Activated B cell treated with CpG ODN at 0.5 μM for 24 hours (primary cell): ENCODE data around the gene FAS. TPM values are rescaled to one million over a fixed set of nuclear protein-coding genes. Genes with fewer than 3 reads are reported as not detected.
A peak's percentile ranks its signal among the peaks of the same experiment; 100 is the strongest.

Experiments used
- ATAC-seq: fragments of 200-7000 bp; cut with Tn5 transposase; one replicate; pipeline ENCODE4 v1.10.0; 2021; ENCODE audit warnings: low read depth, mild to moderate bottlenecking, moderate library complexity
- CTCF ChIA-PET: fragments of 350-600 bp; sonication (Branson Sonifier 250); formaldehyde crosslinking; loops from one replicate; lab custom pipeline; 2021; ENCODE audit warnings: antibody characterized with exemption; lab: Charles Lee
- POLR2A ChIA-PET: fragments of 350-600 bp; sonication (Branson Sonifier 250); formaldehyde crosslinking; loops from one replicate; lab custom pipeline; 2021; ENCODE audit warnings: antibody characterized with exemption; lab: Charles Lee
- DNase-seq: peaks from one replicate; pipeline ENCODE4 v3.0.0; 2022
- H3K27ac Mint-ChIP-seq: one replicate; pipeline ENCODE4 v1.8.0; 2020; ENCODE audit warnings: mixed read lengths
- H3K27me3 Mint-ChIP-seq: one replicate; pipeline ENCODE4 v1.8.0; 2021; ENCODE audit warnings: mixed read lengths
- H3K36me3 Mint-ChIP-seq: one replicate; pipeline ENCODE4 v1.8.0; 2021; ENCODE audit warnings: low read depth, mixed read lengths
- H3K4me1 Mint-ChIP-seq: one replicate; pipeline ENCODE4 v1.8.0; 2021; ENCODE audit warnings: mixed read lengths
- H3K4me3 Mint-ChIP-seq: one replicate; pipeline ENCODE4 v1.8.0; 2020; ENCODE audit warnings: mild to moderate bottlenecking, mixed read lengths
- H3K9me3 Mint-ChIP-seq: one replicate; pipeline ENCODE4 v1.8.0; 2020; ENCODE audit warnings: mixed read lengths
- CTCF ChIP-seq: fragments of 200-600 bp; IDR thresholded peaks from one replicate; pipeline ENCODE4 v1.8.0; 2022; ENCODE audit warnings: antibody characterized with exemption, mild to moderate bottlenecking
- intact Hi-C: fragments of 100-400 bp; cut with micrococcal nuclease; formaldehyde crosslinking; loops from one replicate; pipeline ENCODE4 v1.15.1; 2024
- total RNA-seq: library from RNA; stranded (reverse); gene quantifications from 2 replicates; pipeline ENCODE4 v1.2.3, GENCODE V29; 2022

FAS gene
- total RNA-seq, result 18.2 and 22.6 TPM in 2 replicates

GRCh38 chr10:88990384-88991160, at the start of gene FAS:
FAS (plus strand) TSS chr10:88990798; CDS start chr10:88990877, 79 bp downstream.
- H3K9me3 Mint-ChIP-seq, result peaks cover 3% of the 10 kb centered on the region
- H3K4me1 Mint-ChIP-seq, result peaks cover 53% of the 10 kb centered on the region
- H3K4me3 Mint-ChIP-seq, result peak within 1 kb of the TSS; percentile 95

GRCh38 chr10:88941026-88941425, 49.6 kb upstream of the FAS start:
- TF ChIP-seq CTCF, result no peak
- H3K4me3 Mint-ChIP-seq, result no peak overlapping the region
- POLR2A ChIA-PET, result no interaction called here
- peaks cover 24% of the 10 kb centered on the region for H3K36me3 Mint-ChIP-seq
- no peak overlapping the region for H3K27ac Mint-ChIP-seq
- H3K27me3 Mint-ChIP-seq, result no peaks in the 10 kb centered on the region
- CTCF ChIA-PET, result interaction anchor here (1.0 kb wide), 1 partner anchor 276 kb away, joined by 3 read pairs; no protein-coding TSS in a partner anchor
- no peak for ATAC-seq
- H3K4me1 Mint-ChIP-seq, result peaks cover 25% of the 10 kb centered on the region
- no peak for DNase-seq
- no peaks in the 10 kb centered on the region for H3K9me3 Mint-ChIP-seq
- intact Hi-C loops, result no loop called here

More at GRCh38 chr10:88990384-88991160, at the start of gene FAS:
- TF ChIP-seq CTCF, result no peak
- CTCF ChIA-PET, result interaction anchor here (1.0 to 3.3 kb wide), 6 partner anchors 9 to 154 kb away, joined by 3 to 22 read pairs (median 4); no protein-coding TSS in a partner anchor
- Mint-ChIP-seq H3K27me3 (no peaks in the 10 kb centered on the region), H3K27ac (peak within 1 kb of the TSS; percentile 88), H3K36me3 (peaks cover 10% of the 10 kb centered on the region)
- DNase-seq (peak; percentile 56), ATAC-seq (peak; percentile 75)
- intact Hi-C loops, result loop anchor here (1.0 to 10.0 kb wide), 8 partner anchors 16 to 1057 kb away; partner anchors contain the start of genes KIF20B and STAMBPL1
- POLR2A ChIA-PET, result interaction anchor here (0.6 to 2.8 kb wide), 13 partner anchors 9 to 891 kb away, joined by 3 to 18 read pairs (median 4); partner anchors contain the start of gene STAMBPL1

- H3K4me1 Mint-ChIP-seq, result peaks cover 17% of the 10 kb centered on the region
- H3K36me3 Mint-ChIP-seq, result peaks cover 18% of the 10 kb centered on the region
- TF ChIP-seq CTCF, result no peak
- no peak for ATAC-seq
- intact Hi-C loops, result no loop called here
- DNase-seq, result no peak
- H3K4me3 Mint-ChIP-seq, result no peak overlapping the region
- no peaks in the 10 kb centered on the region for H3K9me3 Mint-ChIP-seq
- no peaks in the 10 kb centered on the region for H3K27me3 Mint-ChIP-seq
- ChIA-PET POLR2A (interaction anchor here (0.5 to 1.3 kb wide), 3 partner anchors 46 to 277 kb away, joined by 3 to 4 read pairs (median 4); partner anchors contain the start of gene FAS), CTCF (interaction anchor here (1.5 to 6.2 kb wide), 2 partner anchors 11 to 107 kb away, joined by 4 to 47 read pairs; no protein-coding TSS in a partner anchor)
- no peak overlapping the region for H3K27ac Mint-ChIP-seq
Measured at GRCh38 chr10:88943778-88944177, 46.8 kb upstream of the FAS start.

GRCh38 chr10:88944813-88945212, 45.8 kb upstream of the FAS start:
- H3K27me3 Mint-ChIP-seq, result no peaks in the 10 kb centered on the region
- TF ChIP-seq CTCF, result no peak
- H3K36me3 Mint-ChIP-seq, result peaks cover 10% of the 10 kb centered on the region
- POLR2A ChIA-PET, result no interaction called here
- H3K27ac Mint-ChIP-seq, result no peak overlapping the region
- intact Hi-C loops, result loop anchor here (1.0 kb wide), 1 partner anchor 10 kb away; no protein-coding TSS in a partner anchor
- ATAC-seq (peak; percentile 34), DNase-seq (no peak)
- H3K4me3 Mint-ChIP-seq, result no peak overlapping the region
- CTCF ChIA-PET, result interaction anchor here (1.3 to 6.2 kb wide), 5 partner anchors 8 to 269 kb away, joined by 3 to 47 read pairs (median 3); no protein-coding TSS in a partner anchor
- no peaks in the 10 kb centered on the region for H3K9me3 Mint-ChIP-seq
- peaks cover 17% of the 10 kb centered on the region for H3K4me1 Mint-ChIP-seq

GRCh38 chr10:88946200-88946599, 44.4 kb upstream of the FAS start:
- Mint-ChIP-seq H3K4me1 (peaks cover 17% of the 10 kb centered on the region), H3K36me3 (peaks cover 9% of the 10 kb centered on the region), H3K4me3 (no peak overlapping the region), H3K9me3 (no peaks in the 10 kb centered on the region), H3K27ac (no peak overlapping the region), H3K27me3 (no peaks in the 10 kb centered on the region)
- ChIA-PET CTCF (interaction anchor here (6.2 kb wide), 1 partner anchor 13 kb away, joined by 47 read pairs; no protein-coding TSS in a partner anchor), POLR2A (no interaction called here)
- TF ChIP-seq CTCF, result no peak
- DNase-seq, result no peak
- intact Hi-C loops, result no loop called here
- no peak for ATAC-seq
